MM.1S (cell line): ENCODE results near the gene DTYMK.

Experiments
- DNase-seq: peaks from one replicate; pipeline ENCODE4 v3.0.0-alpha.2; 2015
- H2AFZ ChIP-seq: fragments of 300-600 bp; sonication (generic); 2 replicates; pipeline ENCODE4 v1.6.0; 2016; ENCODE audit warnings: antibody characterized with exemption, low read length
- H3F3A ChIP-seq: fragments of 300-600 bp; sonication (generic); 2 replicates; pipeline ENCODE4 v1.6.1; 2016; ENCODE audit warnings: mild to moderate bottlenecking, antibody characterized with exemption, low read length, moderate library complexity, mixed read lengths; ENCODE audit not compliant: insufficient read depth
- H3K27ac ChIP-seq: fragments of 300-600 bp; sonication (generic); 2 replicates; pipeline ENCODE4 v1.5.1; 2016; ENCODE audit warnings: mild to moderate bottlenecking, low read length
- H3K27me3 ChIP-seq: fragments of 300-600 bp; sonication (generic); replicated peaks from 2 replicates; pipeline ENCODE4 v1.6.0; 2016; ENCODE audit warnings: low read length; ENCODE audit not compliant: insufficient read depth
- H3K36me3 ChIP-seq: fragments of 300-600 bp; sonication (generic); replicated peaks from 2 replicates; pipeline ENCODE4 v1.6.1; 2016; ENCODE audit warnings: mild to moderate bottlenecking, low read length, mixed read lengths; ENCODE audit not compliant: insufficient read depth
- H3K4me1 ChIP-seq: fragments of 300-600 bp; sonication (generic); 2 replicates; pipeline ENCODE4 v1.6.1; 2016; ENCODE audit warnings: low read length, mixed read lengths
- H3K4me2 ChIP-seq: fragments of 300-600 bp; sonication (generic); 2 replicates; pipeline ENCODE4 v1.6.0; 2016; ENCODE audit warnings: low read depth, low read length
- H3K4me3 ChIP-seq: fragments of 300-600 bp; sonication (generic); 2 replicates; pipeline ENCODE4 v1.5.1; 2016; ENCODE audit warnings: low read length, mixed read lengths
- H3K79me2 ChIP-seq: fragments of 300-600 bp; sonication (generic); 2 replicates; pipeline ENCODE4 v1.6.1; 2016; ENCODE audit warnings: mixed run types, low read length, mixed read lengths
- H3K9ac ChIP-seq: fragments of 300-600 bp; sonication (generic); 2 replicates; pipeline ENCODE4 v1.6.1; 2016; ENCODE audit warnings: low read length, mixed read lengths
- H3K9me2 ChIP-seq: fragments of 300-600 bp; sonication (generic); replicated peaks from 2 replicates; pipeline ENCODE4 v1.6.1; 2016; ENCODE audit warnings: mild to moderate bottlenecking, low read length, mixed read lengths; ENCODE audit not compliant: insufficient read depth
- H3K9me3 ChIP-seq: fragments of 300-600 bp; sonication (generic); replicated peaks from 2 replicates; pipeline ENCODE4 v1.6.1; 2016; ENCODE audit warnings: mild to moderate bottlenecking, low read length, mixed read lengths; ENCODE audit not compliant: insufficient read depth
- H4K20me1 ChIP-seq: fragments of 300-600 bp; sonication (generic); 2 replicates; pipeline ENCODE4 v1.6.1; 2016; ENCODE audit warnings: mild to moderate bottlenecking, low read length, moderate library complexity, mixed read lengths; ENCODE audit not compliant: insufficient read depth
- EZH2 ChIP-seq: fragments of 300-600 bp; sonication (generic); optimal IDR thresholded peaks from 2 replicates; pipeline ENCODE3; 2017; ENCODE audit warnings: low read depth, mild to moderate bottlenecking, antibody characterized with exemption, low read length, mixed read lengths
- EZH2phosphoT487 ChIP-seq: fragments of 300-600 bp; sonication (generic); IDR thresholded peaks from 2 replicates; pipeline ENCODE4 v1.6.1; 2018; ENCODE audit warnings: antibody characterized with exemption, low read length
- TF ChIP-seq, protein P1 (sequence below): fragments of 300-600 bp; sonication (generic); IDR thresholded peaks from 2 replicates; pipeline ENCODE4 v1.5.1; 2016; ENCODE audit warnings: antibody characterized with exemption, low read length, mixed read lengths

The DTYMK gene

DNA sequence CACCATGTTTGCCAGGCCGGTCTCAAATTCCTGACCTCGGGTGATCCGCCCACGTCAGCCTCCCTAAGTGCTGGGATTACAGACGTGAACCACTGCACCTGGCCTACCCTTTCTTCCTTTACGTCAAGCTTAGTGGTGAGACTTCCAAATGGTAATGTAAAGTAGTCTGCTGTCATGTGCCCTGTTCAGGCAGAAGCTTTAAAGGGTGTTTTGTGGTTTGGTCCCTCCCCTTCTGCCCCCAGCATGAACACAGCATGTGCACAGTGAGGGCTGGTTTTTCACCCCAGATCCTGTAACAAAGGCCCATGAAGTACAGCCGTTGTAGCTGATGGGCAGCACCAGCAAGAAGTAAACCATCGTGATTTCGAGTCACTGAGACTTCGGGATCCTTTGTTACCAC is 2.7 kb upstream of the DTYMK start:
- no peaks in the 10 kb centered on the region for H3K9me2 ChIP-seq
- no peak overlapping the region for H3K4me3 ChIP-seq
- H3K36me3 ChIP-seq, result peaks cover under 1% of the 10 kb centered on the region; the same call in 1 of the 2 replicates
- no peak overlapping the region for H3K27ac ChIP-seq
- H3K9me3 ChIP-seq, result no peaks in the 10 kb centered on the region
- H3K9ac ChIP-seq, result no peak overlapping the region
- no peak overlapping the region for H2AFZ ChIP-seq
- H3K79me2 ChIP-seq, result peaks cover 42% of the 10 kb centered on the region
- no peaks in the 10 kb centered on the region for H3K27me3 ChIP-seq
- no peak for DNase-seq
- H3K4me2 ChIP-seq, result no peak overlapping the region
- peaks cover 8% of the 10 kb centered on the region; the same call in 1 of the 2 replicates for H3K4me1 ChIP-seq
- no peaks in the 10 kb centered on the region for H3F3A ChIP-seq
- no peak for TF ChIP-seq EZH2phosphoT487
- TF ChIP-seq EZH2, result no peak
- TF ChIP-seq, protein P1, sequence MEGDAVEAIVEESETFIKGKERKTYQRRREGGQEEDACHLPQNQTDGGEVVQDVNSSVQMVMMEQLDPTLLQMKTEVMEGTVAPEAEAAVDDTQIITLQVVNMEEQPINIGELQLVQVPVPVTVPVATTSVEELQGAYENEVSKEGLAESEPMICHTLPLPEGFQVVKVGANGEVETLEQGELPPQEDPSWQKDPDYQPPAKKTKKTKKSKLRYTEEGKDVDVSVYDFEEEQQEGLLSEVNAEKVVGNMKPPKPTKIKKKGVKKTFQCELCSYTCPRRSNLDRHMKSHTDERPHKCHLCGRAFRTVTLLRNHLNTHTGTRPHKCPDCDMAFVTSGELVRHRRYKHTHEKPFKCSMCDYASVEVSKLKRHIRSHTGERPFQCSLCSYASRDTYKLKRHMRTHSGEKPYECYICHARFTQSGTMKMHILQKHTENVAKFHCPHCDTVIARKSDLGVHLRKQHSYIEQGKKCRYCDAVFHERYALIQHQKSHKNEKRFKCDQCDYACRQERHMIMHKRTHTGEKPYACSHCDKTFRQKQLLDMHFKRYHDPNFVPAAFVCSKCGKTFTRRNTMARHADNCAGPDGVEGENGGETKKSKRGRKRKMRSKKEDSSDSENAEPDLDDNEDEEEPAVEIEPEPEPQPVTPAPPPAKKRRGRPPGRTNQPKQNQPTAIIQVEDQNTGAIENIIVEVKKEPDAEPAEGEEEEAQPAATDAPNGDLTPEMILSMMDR, result no peak
- no peaks in the 10 kb centered on the region for H4K20me1 ChIP-seq

DNA sequence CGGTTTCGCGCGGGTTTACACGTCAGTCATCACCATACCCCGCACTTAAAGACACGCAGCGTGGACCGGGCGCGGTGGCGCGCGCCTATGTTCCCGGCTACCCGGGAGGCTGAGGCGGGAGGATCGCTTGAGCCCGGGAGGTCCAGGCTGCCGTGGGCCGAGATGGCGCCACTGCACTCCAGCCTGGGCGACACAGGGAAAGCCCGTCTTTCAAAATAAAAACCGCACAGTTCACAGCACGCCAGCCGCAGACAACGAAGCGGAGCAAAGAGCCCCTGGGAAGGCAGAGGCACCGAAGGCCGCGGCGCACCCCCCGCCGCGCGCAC is 328 bp downstream of the DTYMK start:
- Histone ChIP-seq H4K20me1 (no peaks in the 10 kb centered on the region), H3K27me3 (no peaks in the 10 kb centered on the region), H3K9ac (peak overlapping the region; percentile 90), H3K36me3 (peaks cover 4% of the 10 kb centered on the region; the same call in 1 of the 2 replicates), H3K27ac (peak overlapping the region; percentile 62; the same call in 1 of the 2 replicates), H3K9me2 (no peaks in the 10 kb centered on the region), H3K9me3 (no peaks in the 10 kb centered on the region), H3K79me2 (peaks cover 63% of the 10 kb centered on the region), H3K4me2 (peak overlapping the region; percentile 79), H3F3A (no peaks in the 10 kb centered on the region), H3K4me1 (peaks cover 8% of the 10 kb centered on the region; the same call in 1 of the 2 replicates), H3K4me3 (peak overlapping the region; percentile 85), H2AFZ (peak overlapping the region; percentile 77)
- peak; percentile 13 for DNase-seq
- TF ChIP-seq EZH2, result no peak
- TF ChIP-seq EZH2phosphoT487, result no peak

DNA sequence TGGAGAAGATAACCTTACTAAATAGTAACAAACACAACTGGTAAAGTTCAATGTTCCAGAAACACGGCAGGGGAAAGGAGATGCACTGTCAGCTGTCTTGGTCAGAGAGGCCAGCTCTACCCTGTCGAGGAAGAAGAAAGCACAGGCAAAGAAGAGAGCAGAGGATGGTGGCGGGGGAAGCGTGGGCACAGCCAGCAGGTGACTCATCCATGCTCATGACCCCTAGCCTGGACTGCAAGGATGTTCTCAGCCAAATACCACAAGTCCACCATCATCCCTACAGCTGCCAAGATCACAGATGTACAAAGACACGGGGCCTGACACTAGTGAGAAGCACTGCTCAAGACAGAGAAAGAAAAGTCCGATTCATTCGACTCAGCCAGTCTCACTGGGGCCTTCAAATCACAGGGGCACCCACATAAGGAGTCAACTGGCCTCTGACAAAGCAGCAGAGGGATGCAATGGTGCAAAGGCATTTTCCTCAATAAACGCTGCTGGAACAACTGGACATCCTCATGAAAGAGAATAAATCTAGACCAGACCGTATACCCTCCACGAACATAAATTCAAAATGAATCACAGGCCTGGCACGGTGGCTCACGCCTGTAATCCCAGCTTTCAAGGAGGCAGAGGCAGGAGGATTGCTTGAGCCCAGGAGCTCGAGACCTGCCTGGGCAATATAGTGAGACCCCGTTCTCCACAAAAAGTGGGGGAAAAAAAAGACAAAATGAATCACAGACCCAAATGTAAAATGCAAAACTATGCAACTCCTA is 5.6 kb downstream of the DTYMK start:
- no peak overlapping the region for H3K9ac ChIP-seq
- no peaks in the 10 kb centered on the region for H3K9me2 ChIP-seq
- DNase-seq, result no peak
- H3K9me3 ChIP-seq, result no peaks in the 10 kb centered on the region
- no peak overlapping the region for H3K4me3 ChIP-seq
- no peak overlapping the region for H3K4me2 ChIP-seq
- H3K27ac ChIP-seq, result no peak overlapping the region
- peaks cover 4% of the 10 kb centered on the region for H3K36me3 ChIP-seq
- no peak overlapping the region for H2AFZ ChIP-seq
- peaks cover 5% of the 10 kb centered on the region; the same call in 1 of the 2 replicates for H3K4me1 ChIP-seq
- TF ChIP-seq EZH2, result no peak
- TF ChIP-seq, protein P1, result no peak
- TF ChIP-seq EZH2phosphoT487, result no peak
- H3K79me2 ChIP-seq, result peaks cover 40% of the 10 kb centered on the region
- no peaks in the 10 kb centered on the region for H4K20me1 ChIP-seq
- no peaks in the 10 kb centered on the region for H3F3A ChIP-seq
- no peaks in the 10 kb centered on the region for H3K27me3 ChIP-seq

DNA sequence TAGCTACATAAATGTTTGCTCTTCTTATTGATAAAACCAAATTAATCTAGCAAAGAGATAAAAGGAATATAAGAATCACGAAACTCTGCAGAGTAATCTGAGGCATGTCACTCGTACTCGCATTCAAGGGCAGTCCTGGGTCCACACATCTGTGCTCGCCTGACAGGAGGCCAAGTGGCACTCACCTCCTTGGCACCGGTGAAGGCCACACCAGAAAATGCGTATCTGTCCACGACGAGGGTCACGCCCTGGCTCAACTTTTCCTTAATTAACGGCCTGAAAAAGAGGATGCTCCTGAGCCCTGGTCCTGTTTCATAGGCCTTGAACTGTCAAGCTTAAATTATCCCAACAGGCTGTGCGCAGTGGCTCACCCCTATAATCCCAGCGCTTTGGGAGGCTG is 6.6 kb downstream of the DTYMK start:
- Histone ChIP-seq H3K36me3 (peaks cover 4% of the 10 kb centered on the region), H3K27me3 (no peaks in the 10 kb centered on the region), H3K9me2 (no peaks in the 10 kb centered on the region), H3K4me3 (no peak overlapping the region), H3K9me3 (no peaks in the 10 kb centered on the region), H3K4me1 (no peaks in the 10 kb centered on the region), H3K27ac (no peak overlapping the region), H3K79me2 (peaks cover 32% of the 10 kb centered on the region), H3F3A (no peaks in the 10 kb centered on the region), H3K9ac (no peak overlapping the region), H3K4me2 (no peak overlapping the region), H2AFZ (no peak overlapping the region), H4K20me1 (no peaks in the 10 kb centered on the region)
- no peak for DNase-seq
- no peak for TF ChIP-seq EZH2
- TF ChIP-seq, protein P1, result no peak
- TF ChIP-seq EZH2phosphoT487, result no peak
